ENCODE data around the gene GAL3ST3. TPM values are rescaled to one million over a fixed set of nuclear protein-coding genes. Genes with fewer than 3 reads are reported as not detected.

Gene GAL3ST3
- total and polyA plus RNA-seq, 2 experiments from 2014 or later = 15.6 to 63.4 TPM

DNA sequence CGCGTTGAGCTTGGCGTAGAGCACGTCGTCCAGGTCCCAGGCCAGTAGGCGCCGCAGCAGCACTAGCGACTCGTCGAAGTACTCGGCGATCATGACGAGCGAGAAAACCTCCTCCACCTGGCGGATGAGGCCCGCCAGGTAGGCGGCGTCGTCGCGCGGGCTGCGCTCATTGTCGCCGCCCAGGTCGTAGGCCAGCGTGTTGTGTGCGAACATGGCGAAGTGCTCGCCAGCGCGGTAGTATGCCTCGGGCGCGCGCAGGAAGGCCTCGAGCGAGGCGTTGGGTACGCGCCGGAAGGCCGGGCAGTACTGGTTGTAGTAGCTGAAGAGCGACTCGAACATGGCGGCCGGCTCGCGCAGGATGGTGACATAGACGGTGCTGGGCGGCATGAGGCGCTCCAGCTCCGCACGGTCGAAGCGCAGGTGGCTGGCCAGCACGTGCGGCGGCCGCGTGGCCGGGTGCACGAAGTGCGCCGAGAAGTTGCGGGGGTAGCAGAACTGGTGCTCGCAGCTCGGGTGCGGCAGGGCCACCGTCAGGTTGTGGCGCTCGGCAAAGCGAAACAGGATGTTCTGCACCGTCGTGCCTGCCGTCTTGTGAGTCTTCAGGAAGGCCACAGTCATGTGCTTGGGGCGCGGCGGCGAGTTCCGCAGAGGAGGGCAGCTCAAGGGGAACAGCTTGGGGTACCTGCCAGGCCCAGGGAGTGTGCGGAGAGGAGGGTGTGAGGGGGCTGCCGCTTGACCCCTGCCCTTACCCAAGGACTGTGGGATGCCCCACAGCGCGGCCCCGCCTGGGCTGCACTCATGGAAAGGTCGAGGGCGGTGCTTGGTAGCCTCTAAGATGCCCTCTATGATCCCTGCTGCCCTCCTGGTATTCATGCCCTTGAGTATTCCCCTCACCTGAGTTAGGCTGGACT, 5.7 kb downstream of the GAL3ST3 start:
- Mint-ChIP-seq H3K27me3 (ENCODE audit: insufficient read depth, low read depth, poor library complexity) (peaks cover 2% of the 10 kb centered on the region), H3K36me3 (ENCODE audit: low read depth) (peaks cover 24% of the 10 kb centered on the region)
- ATAC-seq = no peak

More for the DNA sequence above, 5.7 kb downstream of the GAL3ST3 start:
- Histone ChIP-seq H3K27me3 (ENCODE audit: insufficient read depth) (no peaks in the 10 kb centered on the region), H3K36me3 (ENCODE audit: insufficient read depth) (no peaks in the 10 kb centered on the region), H3K27ac (ENCODE audit: low read depth) (no peak overlapping the region), H4K20me1 (replicated peaks; ENCODE audit: insufficient read depth) (no peaks in the 10 kb centered on the region; the same call in none of the 2 replicates), H3K9me2 (ENCODE audit: insufficient read depth) (no peaks in the 10 kb centered on the region), H3K79me2 (replicated peaks; ENCODE audit: insufficient read depth) (0 out of 2 replicates have a peak, but pooled peaks cover 3% of the 10 kb centered on the region), H3K4me1 (ENCODE audit: insufficient read depth) (peaks cover 6% of the 10 kb centered on the region; the same call in 1 of the 2 replicates), H3F3A (replicated peaks; ENCODE audit: low read depth) (peaks cover 7% of the 10 kb centered on the region; the same call in 1 of the 2 replicates), H2AFZ (no peak overlapping the region), H3K4me2 (no peak overlapping the region), H3K4me3 (no peak overlapping the region)
- H3K27ac Mint-ChIP-seq = no peak overlapping the region
- DNase-seq (ENCODE audit: low spot score) = no peak
- peaks cover 20% of the 10 kb centered on the region for H3K4me1 Mint-ChIP-seq
- H3K4me3 Mint-ChIP-seq = no peak overlapping the region
- TF ChIP-seq, protein P1, sequence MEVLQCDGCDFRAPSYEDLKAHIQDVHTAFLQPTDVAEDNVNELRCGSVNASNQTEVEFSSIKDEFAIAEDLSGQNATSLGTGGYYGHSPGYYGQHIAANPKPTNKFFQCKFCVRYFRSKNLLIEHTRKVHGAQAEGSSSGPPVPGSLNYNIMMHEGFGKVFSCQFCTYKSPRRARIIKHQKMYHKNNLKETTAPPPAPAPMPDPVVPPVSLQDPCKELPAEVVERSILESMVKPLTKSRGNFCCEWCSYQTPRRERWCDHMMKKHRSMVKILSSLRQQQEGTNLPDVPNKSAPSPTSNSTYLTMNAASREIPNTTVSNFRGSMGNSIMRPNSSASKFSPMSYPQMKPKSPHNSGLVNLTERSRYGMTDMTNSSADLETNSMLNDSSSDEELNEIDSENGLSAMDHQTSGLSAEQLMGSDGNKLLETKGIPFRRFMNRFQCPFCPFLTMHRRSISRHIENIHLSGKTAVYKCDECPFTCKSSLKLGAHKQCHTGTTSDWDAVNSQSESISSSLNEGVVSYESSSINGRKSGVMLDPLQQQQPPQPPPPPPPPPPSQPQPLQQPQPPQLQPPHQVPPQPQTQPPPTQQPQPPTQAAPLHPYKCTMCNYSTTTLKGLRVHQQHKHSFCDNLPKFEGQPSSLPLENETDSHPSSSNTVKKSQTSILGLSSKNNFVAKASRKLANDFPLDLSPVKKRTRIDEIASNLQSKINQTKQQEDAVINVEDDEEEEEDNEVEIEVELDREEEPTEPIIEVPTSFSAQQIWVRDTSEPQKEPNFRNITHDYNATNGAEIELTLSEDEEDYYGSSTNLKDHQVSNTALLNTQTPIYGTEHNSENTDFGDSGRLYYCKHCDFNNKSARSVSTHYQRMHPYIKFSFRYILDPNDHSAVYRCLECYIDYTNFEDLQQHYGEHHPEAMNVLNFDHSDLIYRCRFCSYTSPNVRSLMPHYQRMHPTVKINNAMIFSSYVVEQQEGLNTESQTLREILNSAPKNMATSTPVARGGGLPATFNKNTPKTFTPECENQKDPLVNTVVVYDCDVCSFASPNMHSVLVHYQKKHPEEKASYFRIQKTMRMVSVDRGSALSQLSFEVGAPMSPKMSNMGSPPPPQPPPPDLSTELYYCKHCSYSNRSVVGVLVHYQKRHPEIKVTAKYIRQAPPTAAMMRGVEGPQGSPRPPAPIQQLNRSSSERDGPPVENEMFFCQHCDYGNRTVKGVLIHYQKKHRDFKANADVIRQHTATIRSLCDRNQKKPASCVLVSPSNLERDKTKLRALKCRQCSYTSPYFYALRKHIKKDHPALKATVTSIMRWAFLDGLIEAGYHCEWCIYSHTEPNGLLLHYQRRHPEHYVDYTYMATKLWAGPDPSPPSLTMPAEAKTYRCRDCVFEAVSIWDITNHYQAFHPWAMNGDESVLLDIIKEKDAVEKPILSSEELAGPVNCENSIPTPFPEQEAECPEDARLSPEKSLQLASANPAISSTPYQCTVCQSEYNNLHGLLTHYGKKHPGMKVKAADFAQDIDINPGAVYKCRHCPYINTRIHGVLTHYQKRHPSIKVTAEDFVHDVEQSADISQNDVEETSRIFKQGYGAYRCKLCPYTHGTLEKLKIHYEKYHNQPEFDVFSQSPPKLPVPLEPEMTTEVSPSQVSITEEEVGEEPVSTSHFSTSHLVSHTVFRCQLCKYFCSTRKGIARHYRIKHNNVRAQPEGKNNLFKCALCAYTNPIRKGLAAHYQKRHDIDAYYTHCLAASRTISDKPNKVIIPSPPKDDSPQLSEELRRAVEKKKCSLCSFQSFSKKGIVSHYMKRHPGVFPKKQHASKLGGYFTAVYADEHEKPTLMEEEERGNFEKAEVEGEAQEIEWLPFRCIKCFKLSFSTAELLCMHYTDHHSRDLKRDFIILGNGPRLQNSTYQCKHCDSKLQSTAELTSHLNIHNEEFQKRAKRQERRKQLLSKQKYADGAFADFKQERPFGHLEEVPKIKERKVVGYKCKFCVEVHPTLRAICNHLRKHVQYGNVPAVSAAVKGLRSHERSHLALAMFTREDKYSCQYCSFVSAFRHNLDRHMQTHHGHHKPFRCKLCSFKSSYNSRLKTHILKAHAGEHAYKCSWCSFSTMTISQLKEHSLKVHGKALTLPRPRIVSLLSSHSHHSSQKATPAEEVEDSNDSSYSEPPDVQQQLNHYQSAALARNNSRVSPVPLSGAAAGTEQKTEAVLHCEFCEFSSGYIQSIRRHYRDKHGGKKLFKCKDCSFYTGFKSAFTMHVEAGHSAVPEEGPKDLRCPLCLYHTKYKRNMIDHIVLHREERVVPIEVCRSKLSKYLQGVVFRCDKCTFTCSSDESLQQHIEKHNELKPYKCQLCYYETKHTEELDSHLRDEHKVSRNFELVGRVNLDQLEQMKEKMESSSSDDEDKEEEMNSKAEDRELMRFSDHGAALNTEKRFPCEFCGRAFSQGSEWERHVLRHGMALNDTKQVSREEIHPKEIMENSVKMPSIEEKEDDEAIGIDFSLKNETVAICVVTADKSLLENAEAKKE (CRISPR knock-in tag; IDR thresholded peaks at IDR 0.05) = no peak
- no peak for TF ChIP-seq ZNF331 (CRISPR knock-in tag; IDR thresholded peaks at IDR 0.05; ENCODE audit: low read depth)
- no peak for TF ChIP-seq STAT1 (IDR thresholded peaks at IDR 0.05; ENCODE audit: unreplicated experiment)
- TF ChIP-seq, protein P2, sequence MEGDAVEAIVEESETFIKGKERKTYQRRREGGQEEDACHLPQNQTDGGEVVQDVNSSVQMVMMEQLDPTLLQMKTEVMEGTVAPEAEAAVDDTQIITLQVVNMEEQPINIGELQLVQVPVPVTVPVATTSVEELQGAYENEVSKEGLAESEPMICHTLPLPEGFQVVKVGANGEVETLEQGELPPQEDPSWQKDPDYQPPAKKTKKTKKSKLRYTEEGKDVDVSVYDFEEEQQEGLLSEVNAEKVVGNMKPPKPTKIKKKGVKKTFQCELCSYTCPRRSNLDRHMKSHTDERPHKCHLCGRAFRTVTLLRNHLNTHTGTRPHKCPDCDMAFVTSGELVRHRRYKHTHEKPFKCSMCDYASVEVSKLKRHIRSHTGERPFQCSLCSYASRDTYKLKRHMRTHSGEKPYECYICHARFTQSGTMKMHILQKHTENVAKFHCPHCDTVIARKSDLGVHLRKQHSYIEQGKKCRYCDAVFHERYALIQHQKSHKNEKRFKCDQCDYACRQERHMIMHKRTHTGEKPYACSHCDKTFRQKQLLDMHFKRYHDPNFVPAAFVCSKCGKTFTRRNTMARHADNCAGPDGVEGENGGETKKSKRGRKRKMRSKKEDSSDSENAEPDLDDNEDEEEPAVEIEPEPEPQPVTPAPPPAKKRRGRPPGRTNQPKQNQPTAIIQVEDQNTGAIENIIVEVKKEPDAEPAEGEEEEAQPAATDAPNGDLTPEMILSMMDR (conservative IDR thresholded peaks at IDR 0.05; ENCODE audit: low read depth in 2 of 2) = no peak
- TF ChIP-seq ZNF114 (CRISPR knock-in tag; IDR thresholded peaks at IDR 0.05) = no peak
- TF ChIP-seq EZH2 (IDR thresholded peaks at IDR 0.05; ENCODE audit: low read depth, unreplicated experiment) = no peak
- no peak for TF ChIP-seq EZH2phosphoT487 (IDR thresholded peaks at IDR 0.05; ENCODE audit: unreplicated experiment)
- TF ChIP-seq, protein P3, sequence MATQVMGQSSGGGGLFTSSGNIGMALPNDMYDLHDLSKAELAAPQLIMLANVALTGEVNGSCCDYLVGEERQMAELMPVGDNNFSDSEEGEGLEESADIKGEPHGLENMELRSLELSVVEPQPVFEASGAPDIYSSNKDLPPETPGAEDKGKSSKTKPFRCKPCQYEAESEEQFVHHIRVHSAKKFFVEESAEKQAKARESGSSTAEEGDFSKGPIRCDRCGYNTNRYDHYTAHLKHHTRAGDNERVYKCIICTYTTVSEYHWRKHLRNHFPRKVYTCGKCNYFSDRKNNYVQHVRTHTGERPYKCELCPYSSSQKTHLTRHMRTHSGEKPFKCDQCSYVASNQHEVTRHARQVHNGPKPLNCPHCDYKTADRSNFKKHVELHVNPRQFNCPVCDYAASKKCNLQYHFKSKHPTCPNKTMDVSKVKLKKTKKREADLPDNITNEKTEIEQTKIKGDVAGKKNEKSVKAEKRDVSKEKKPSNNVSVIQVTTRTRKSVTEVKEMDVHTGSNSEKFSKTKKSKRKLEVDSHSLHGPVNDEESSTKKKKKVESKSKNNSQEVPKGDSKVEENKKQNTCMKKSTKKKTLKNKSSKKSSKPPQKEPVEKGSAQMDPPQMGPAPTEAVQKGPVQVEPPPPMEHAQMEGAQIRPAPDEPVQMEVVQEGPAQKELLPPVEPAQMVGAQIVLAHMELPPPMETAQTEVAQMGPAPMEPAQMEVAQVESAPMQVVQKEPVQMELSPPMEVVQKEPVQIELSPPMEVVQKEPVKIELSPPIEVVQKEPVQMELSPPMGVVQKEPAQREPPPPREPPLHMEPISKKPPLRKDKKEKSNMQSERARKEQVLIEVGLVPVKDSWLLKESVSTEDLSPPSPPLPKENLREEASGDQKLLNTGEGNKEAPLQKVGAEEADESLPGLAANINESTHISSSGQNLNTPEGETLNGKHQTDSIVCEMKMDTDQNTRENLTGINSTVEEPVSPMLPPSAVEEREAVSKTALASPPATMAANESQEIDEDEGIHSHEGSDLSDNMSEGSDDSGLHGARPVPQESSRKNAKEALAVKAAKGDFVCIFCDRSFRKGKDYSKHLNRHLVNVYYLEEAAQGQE (IDR thresholded peaks at IDR 0.05; ENCODE audit: unreplicated experiment) = no peak
- TF ChIP-seq POLR2AphosphoS5 (IDR thresholded peaks at IDR 0.05; ENCODE audit: low read depth) = no peak
- no peak for TF ChIP-seq CREB1 (CRISPR knock-in tag; IDR thresholded peaks at IDR 0.05; ENCODE audit: low read depth)
- H3K9me3 Mint-ChIP-seq = peaks cover 9% of the 10 kb centered on the region
